H1 (cell line): ENCODE measurements around the gene PTPRD. TPM values are rescaled to one million over a fixed set of nuclear protein-coding genes. Genes with fewer than 3 reads are reported as not detected.

ENCODE experiments used
- CTCF ChIA-PET: fragments of 300-600 bp; sonication (Branson Sonifier 250); formaldehyde crosslinking; loops from one replicate; lab custom pipeline; 2021; ENCODE audit not compliant: partially characterized antibody; lab: Charles Lee
- POLR2A ChIA-PET: fragments of 300-600 bp; sonication (Branson Sonifier 250); formaldehyde crosslinking; loops from one replicate; lab custom pipeline; 2021; ENCODE audit warnings: inconsistent platforms; ENCODE audit not compliant: partially characterized antibody; lab: Charles Lee
- DNase-seq, 2 experiments: peaks; one replicate each; pipeline versions ENCODE4 v3.0.0 to v3.0.0-alpha.2; 2010 to 2022; ENCODE audit warnings: low spot score in 2 of 2, low read depth in 1 of 2, mixed read lengths in 1 of 2
- FAIRE-seq: peaks from 2 replicates; lab custom pipeline; 2011; peaks lifted over from hg19 to GRCh38; lab: Jason Lieb, UNC
- H2AFZ ChIP-seq: 2 replicates; pipeline ENCODE4 v1.8.1; 2012; ENCODE audit warnings: low read length, inconsistent platforms
- H2AK5ac ChIP-seq: 2 replicates; pipeline ENCODE4 v1.6.1; 2013; ENCODE audit warnings: low read depth, low read length
- H2BK120ac ChIP-seq: replicated peaks from 2 replicates; pipeline ENCODE3; 2013; ENCODE audit warnings: low read depth, low read length, inconsistent platforms
- H2BK12ac ChIP-seq: 2 replicates; pipeline ENCODE4 v1.6.1; 2013; ENCODE audit warnings: low read depth, low read length
- H2BK15ac ChIP-seq: 2 replicates; pipeline ENCODE4 v1.6.1; 2013; ENCODE audit warnings: low read length
- H2BK20ac ChIP-seq: 2 replicates; pipeline ENCODE4 v1.6.1; 2013; ENCODE audit warnings: low read length
- H2BK5ac ChIP-seq: 2 replicates; pipeline ENCODE4 v1.6.1; 2013; ENCODE audit warnings: low read depth, low read length
- H3K14ac ChIP-seq: 2 replicates; pipeline ENCODE4 v1.6.1; 2013; ENCODE audit warnings: inconsistent platforms; ENCODE audit not compliant: insufficient read length
- H3K18ac ChIP-seq: 2 replicates; pipeline ENCODE4 v1.6.1; 2013; ENCODE audit warnings: low read length; ENCODE audit errors: extremely low read depth
- H3K23ac ChIP-seq: 2 replicates; pipeline ENCODE4 v1.6.1; 2013; ENCODE audit warnings: inconsistent platforms; ENCODE audit not compliant: insufficient read length
- H3K23me2 ChIP-seq: 2 replicates; pipeline ENCODE4 v1.6.1; 2013; ENCODE audit warnings: low read depth, low read length
- H3K27ac ChIP-seq: 2 replicates; pipeline ENCODE4 v1.6.1; 2011; ENCODE audit warnings: low read depth, low read length, inconsistent platforms
- H3K27me3 ChIP-seq, 4 experiments: replicated peaks in 1 of 4; 1 replicate in 1 of 4; 2 replicates in 3 of 4; pipeline versions ENCODE4 v1.6.1 to v1.8.1; 2011 to 2013; ENCODE audit warnings: low read length in 3 of 4, mild to moderate bottlenecking in 3 of 4, inconsistent platforms in 2 of 4, mixed read lengths in 2 of 4, moderate library complexity in 1 of 4; ENCODE audit not compliant: control insufficient read depth in 3 of 4, insufficient read depth in 3 of 4; ENCODE audit errors: extremely low read depth in 1 of 4
- H3K36me3 ChIP-seq, 4 experiments: 2 replicates each; pipeline versions ENCODE4 v1.6.1 to v1.8.1; 2011 to 2013; ENCODE audit warnings: mild to moderate bottlenecking in 4 of 4, low read length in 3 of 4, moderate library complexity in 2 of 4, control low read depth in 1 of 4, inconsistent platforms in 1 of 4; ENCODE audit not compliant: insufficient read depth in 4 of 4, control insufficient read depth in 2 of 4
- H3K4ac ChIP-seq: replicated peaks from 2 replicates; pipeline ENCODE3; 2013; ENCODE audit warnings: low read length, low read depth, mixed read lengths, inconsistent platforms; ENCODE audit not compliant: insufficient read length
- H3K4me1 ChIP-seq, 4 experiments: replicated peaks in 1 of 4; 1 replicate in 1 of 4; 2 replicates in 3 of 4; pipeline versions ENCODE4 v1.6.1 to v1.8.1; 2011 to 2013; ENCODE audit warnings: low read length in 3 of 4, inconsistent platforms in 2 of 4, mixed read lengths in 1 of 4; ENCODE audit not compliant: insufficient read depth in 4 of 4, control insufficient read depth in 3 of 4
- H3K4me2 ChIP-seq, 2 experiments: 2 replicates each; pipeline versions ENCODE4 v1.6.1 to v1.8.1; 2011 to 2013; ENCODE audit warnings: low read depth in 2 of 2, low read length in 2 of 2, control low read depth in 1 of 2, inconsistent platforms in 1 of 2, mild to moderate bottlenecking in 1 of 2; ENCODE audit not compliant: insufficient read depth in 1 of 2
- H3K4me3 ChIP-seq, 4 experiments: fragments of 200-600, 300-600 bp in 1 of 4; sonication (generic), shearing (Covaris generic), sonication (Bioruptor Twin) in 1 of 4; 2 replicates each; pipeline versions ENCODE4 v1.5.1 to v1.8.1; 2011 to 2016; ENCODE audit warnings: low read length in 4 of 4, low read depth in 3 of 4, control low read depth in 2 of 4, inconsistent platforms in 2 of 4, mild to moderate bottlenecking in 2 of 4, mixed read lengths in 1 of 4, moderate library complexity in 1 of 4; ENCODE audit not compliant: insufficient read depth in 2 of 4; ENCODE audit errors: extremely low read depth in 1 of 4
- H3K56ac ChIP-seq: replicated peaks from 2 replicates; pipeline ENCODE3; 2013; ENCODE audit warnings: low read depth, mild to moderate bottlenecking, mixed read lengths, low read length, inconsistent platforms; ENCODE audit not compliant: insufficient read length
- H3K79me1 ChIP-seq: 2 replicates; pipeline ENCODE4 v1.6.1; 2013; ENCODE audit warnings: low read depth, low read length, control low read depth
- H3K79me2 ChIP-seq, 2 experiments: 2 replicates each; pipeline versions ENCODE4 v1.6.1 to v1.8.1; 2012 to 2013; ENCODE audit warnings: low read length in 2 of 2, mild to moderate bottlenecking in 2 of 2, inconsistent platforms in 1 of 2; ENCODE audit not compliant: insufficient read depth in 2 of 2, control insufficient read depth in 1 of 2
- H3K9ac ChIP-seq, 4 experiments: replicated peaks in 1 of 4; 1 replicate in 1 of 4; 2 replicates in 3 of 4; pipeline versions ENCODE4 v1.6.1 to v1.8.1; 2011 to 2013; ENCODE audit warnings: low read depth in 3 of 4, low read length in 3 of 4, control low read depth in 2 of 4, mild to moderate bottlenecking in 2 of 4, moderate library complexity in 2 of 4, inconsistent platforms in 1 of 4; ENCODE audit errors: extremely low read depth in 1 of 4
- H3K9me3 ChIP-seq, 2 experiments: 2 replicates each; pipeline versions ENCODE4 v1.6.1 to v1.8.1; 2012 to 2013; ENCODE audit warnings: mild to moderate bottlenecking in 2 of 2, moderate library complexity in 2 of 2, control low read depth in 1 of 2, inconsistent platforms in 1 of 2, low read depth in 1 of 2, low read length in 1 of 2, mixed read lengths in 1 of 2; ENCODE audit not compliant: insufficient read depth in 2 of 2
- H4K20me1 ChIP-seq, 2 experiments: replicated peaks in 1 of 2; 2 replicates each; pipeline versions ENCODE3 to v1.8.1; 2011 to 2013; ENCODE audit warnings: inconsistent platforms in 2 of 2, low read length in 2 of 2, mild to moderate bottlenecking in 1 of 2; ENCODE audit not compliant: insufficient read depth in 2 of 2, control insufficient read depth in 1 of 2
- H4K5ac ChIP-seq: 2 replicates; pipeline ENCODE4 v1.6.1; 2013; ENCODE audit warnings: low read length, low read depth, mixed read lengths, inconsistent platforms; ENCODE audit not compliant: insufficient read length
- H4K8ac ChIP-seq: 2 replicates; pipeline ENCODE4 v1.8.0; 2013; ENCODE audit warnings: mild to moderate bottlenecking, moderate library complexity, low read length, inconsistent platforms; ENCODE audit not compliant: insufficient read depth; ENCODE audit errors: extremely low read depth
- H4K91ac ChIP-seq: replicated peaks from 2 replicates; pipeline ENCODE3; 2013; ENCODE audit warnings: low read length, mixed read lengths, inconsistent platforms; ENCODE audit not compliant: insufficient read length
- CEBPB ChIP-seq: IDR thresholded peaks from 2 replicates; pipeline ENCODE4 v1.6.1; 2012; ENCODE audit warnings: low read depth, low read length
- CHD1 ChIP-seq: IDR thresholded peaks from 2 replicates; pipeline ENCODE4 v1.6.1; 2012; ENCODE audit warnings: low read depth, low read length, improper control_type of control experiment
- CTBP2 ChIP-seq: IDR thresholded peaks from 2 replicates; pipeline ENCODE4 v1.7.0; 2011; ENCODE audit warnings: borderline replicate concordance, mild to moderate bottlenecking, moderate library complexity, mixed read lengths, low read length; ENCODE audit not compliant: insufficient read depth, insufficient read length
- E2F6 ChIP-seq: IDR thresholded peaks from 2 replicates; pipeline ENCODE4 v1.6.1; 2012; ENCODE audit warnings: inconsistent platforms
- JUN ChIP-seq: IDR thresholded peaks from 2 replicates; pipeline ENCODE4 v1.6.1; 2011; ENCODE audit warnings: low read depth, mild to moderate bottlenecking, improper control_type of control experiment, low read length
- KDM4A ChIP-seq: IDR thresholded peaks from one replicate; pipeline ENCODE4 v1.7.1; 2012; ENCODE audit warnings: low read depth, mild to moderate bottlenecking, moderate library complexity, low read length, inconsistent platforms; ENCODE audit not compliant: severe bottlenecking
- NRF1 ChIP-seq: IDR thresholded peaks from 2 replicates; pipeline ENCODE4 v1.6.1; 2011; ENCODE audit warnings: mild to moderate bottlenecking, low read depth, low read length, improper control_type of control experiment
- RXRA ChIP-seq: IDR thresholded peaks from 2 replicates; pipeline ENCODE4 v1.6.1; 2011; ENCODE audit warnings: low read depth, mild to moderate bottlenecking, low read length, moderate library complexity; ENCODE audit not compliant: insufficient read depth
- SAP30 ChIP-seq: fragments of 300-600 bp; sonication (generic); IDR thresholded peaks from 2 replicates; pipeline ENCODE4 v1.7.1; 2012; ENCODE audit warnings: low read length, moderate library complexity, mild to moderate bottlenecking, inconsistent platforms; ENCODE audit not compliant: insufficient read depth, insufficient replicate concordance
- SUZ12 ChIP-seq: fragments of 200-600 bp; sonication (generic); IDR thresholded peaks from 2 replicates; pipeline ENCODE4 v1.6.1; 2012; ENCODE audit warnings: mild to moderate bottlenecking, inconsistent platforms, low read length, moderate library complexity, mixed read lengths
- YY1 ChIP-seq: IDR thresholded peaks from 2 replicates; pipeline ENCODE4 v1.6.1; 2011; ENCODE audit warnings: low read depth, mild to moderate bottlenecking, low read length
- ZNF274 ChIP-seq: IDR thresholded peaks from 2 replicates; pipeline ENCODE4 v1.7.0; 2012; ENCODE audit warnings: low read length, borderline replicate concordance; ENCODE audit errors: extremely low read depth
- WGBS, 2 experiments: shearing (Covaris generic) in 1 of 2; methylation state at CpG; one replicate each; pipeline versions ENCODE4 v1.1.6 to v1.1.7; 2013 to 2015; ENCODE audit warnings: low lambda C conversion rate in 2 of 2, mixed read lengths in 2 of 2, inconsistent platforms in 1 of 2, low coverage in 1 of 2, missing lambda C conversion rate in 1 of 2; ENCODE audit not compliant: insufficient replicate concordance in 2 of 2, insufficient coverage in 1 of 2, insufficient read length in 1 of 2; ENCODE audit errors: extremely low coverage in 1 of 2, missing lambda C conversion rate in 1 of 2; 5-methylcytosine and 5-hydroxymethylcytosine counted together
- polyA plus RNA-seq, 7 experiments: library from polyadenylated mRNA; depleted of rRNA in 3 of 7; stranded (reverse) in 5 of 7; unstranded in 2 of 7; fragments of >200 nt in 5 of 7; fragments of 200-250 nt in 2 of 7; gene quantifications; 1 replicate in 5 of 7; 2 replicates in 1 of 7; 4 replicates in 1 of 7; pipeline versions ENCODE4 v1.2.1 to v1.2.3, GENCODE V29; 2011 to 2013; ENCODE audit warnings: missing spikeins in 2 of 7, mixed read lengths in 2 of 7
- total RNA-seq: library from RNA; stranded (reverse); fragmentation: NEBNext Ultra II Directional; extraction: Animal tissue kit (Norgen Biotek cat#: 25700); gene quantifications from 2 replicates; pipeline ENCODE4 v1.2.1, GENCODE V29; 2021

Gene PTPRD
- total and polyA plus RNA-seq, 2 of the 8 experiments (the other 6 are each of a cell fraction or from before 2014, with no cell fraction given), result 17.2 to 77.0 TPM

GRCh38 chr9:9730174-9730573, 882.6 kb downstream of the PTPRD start:
- no peak overlapping the region for H3K27ac ChIP-seq
- no peak for FAIRE-seq

More at GRCh38 chr9:9730174-9730573, 882.6 kb downstream of the PTPRD start:
- H3K14ac ChIP-seq, result no peak overlapping the region
- no peak overlapping the region for H2BK20ac ChIP-seq
- CTCF ChIA-PET, result no interaction called here
- H4K8ac ChIP-seq, result no peak overlapping the region
- H3K4me1 ChIP-seq, result no peaks in the 10 kb centered on the region
- H3K56ac ChIP-seq, result no peak overlapping the region
- H4K91ac ChIP-seq, result no peak overlapping the region
- H3K23me2 ChIP-seq, result no peaks in the 10 kb centered on the region
- H4K5ac ChIP-seq, result no peak overlapping the region
- no peak for TF ChIP-seq NRF1
- TF ChIP-seq CEBPB, result no peak
- no peak for TF ChIP-seq RXRA
- no peak for TF ChIP-seq YY1
- TF ChIP-seq CHD1, result no peak
- no peak for TF ChIP-seq CTBP2
- TF ChIP-seq SAP30, result no peak
- TF ChIP-seq KDM4A, result no peak
- no peak for TF ChIP-seq E2F6
- TF ChIP-seq SUZ12, result no peak
- TF ChIP-seq ZNF274, result no peak
- TF ChIP-seq JUN, result no peak
- TF ChIP-seq, all 59 proteins: peak for 0
- Histone ChIP-seq H3K23ac (no peak overlapping the region), H4K20me1 (no peaks in the 10 kb centered on the region), H3K79me2 (no peaks in the 10 kb centered on the region), H2AK5ac (no peak overlapping the region), H3K9me3 (no peaks in the 10 kb centered on the region), H3K36me3 (no peaks in the 10 kb centered on the region), H2BK15ac (no peak overlapping the region), H3K27me3 (no peaks in the 10 kb centered on the region), H2AFZ (no peak overlapping the region), H3K4ac (no peak overlapping the region), H3K18ac (no peak overlapping the region), H3K79me1 (no peaks in the 10 kb centered on the region), H3K4me2 (no peak overlapping the region), H2BK120ac (no peak overlapping the region), H3K9ac (no peak overlapping the region), H2BK5ac (no peak overlapping the region), H3K4me3 (no peak overlapping the region), H2BK12ac (no peak overlapping the region)
- POLR2A ChIA-PET, result no interaction called here
- WGBS, 2 experiments, result 71% methylated on average over 3 of the region's 3 CpGs; no CpG with 5 or more reads in 1 of the 2 experiments
- no peak for DNase-seq
